Esophagus (tissue), 2 donors: ENCODE data around the gene AEN. TPM values are rescaled to one million over a fixed set of nuclear protein-coding genes. Genes with fewer than 3 reads are reported as not detected.

Experiments used
- H3K27ac ChIP-seq, 2 donors: one replicate each; pipeline ENCODE4 v1.5.1; 2013; ENCODE audit warnings: low read depth in 2 of 2, mild to moderate bottlenecking in 2 of 2, inconsistent platforms in 1 of 2, low read length in 1 of 2, moderate library complexity in 1 of 2
- H3K27me3 ChIP-seq, 2 donors: one replicate each; pipeline ENCODE4 v1.6.1; 2013; ENCODE audit warnings: low read length in 2 of 2, control low read depth in 1 of 2, mild to moderate bottlenecking in 1 of 2; ENCODE audit not compliant: insufficient read depth in 2 of 2, control insufficient read depth in 1 of 2
- H3K36me3 ChIP-seq, 2 donors: one replicate each; pipeline ENCODE4 v1.6.1; 2013; ENCODE audit warnings: low read length in 1 of 2; ENCODE audit not compliant: control insufficient read depth in 2 of 2, insufficient read depth in 2 of 2
- H3K4me1 ChIP-seq, 2 donors: one replicate each; pipeline ENCODE4 v1.6.1; 2013; ENCODE audit warnings: low read length in 1 of 2; ENCODE audit not compliant: control insufficient read depth in 2 of 2, insufficient read depth in 2 of 2
- H3K4me3 ChIP-seq, 2 donors: one replicate each; pipeline ENCODE4 v1.5.1; 2013; ENCODE audit warnings: low read length in 2 of 2, mild to moderate bottlenecking in 2 of 2, low read depth in 1 of 2, moderate library complexity in 1 of 2
- H3K9me3 ChIP-seq, 2 donors: one replicate each; pipeline ENCODE4 v1.6.1; 2013; ENCODE audit warnings: mild to moderate bottlenecking in 2 of 2, low read depth in 1 of 2, low read length in 1 of 2, moderate library complexity in 1 of 2; ENCODE audit not compliant: control insufficient read depth in 2 of 2, insufficient read depth in 1 of 2
- WGBS, 2 donors: extraction: QIAGEN DNeasy Blood & Tissue Kit; methylation state at CpG; one replicate each; pipeline ENCODE4 v1.1.7; 2013; 5-methylcytosine and 5-hydroxymethylcytosine counted together
- polyA plus RNA-seq, 2 donors: library from polyadenylated mRNA; stranded (reverse); fragments of 200-250 nt; gene quantifications; one replicate each; pipeline ENCODE4 v1.2.3, GENCODE V29; 2013
- donor health status: healthy with polysubstance abuse.
- donor health status: Bipolar disorder and iron deficiency.

The AEN gene, protein sequence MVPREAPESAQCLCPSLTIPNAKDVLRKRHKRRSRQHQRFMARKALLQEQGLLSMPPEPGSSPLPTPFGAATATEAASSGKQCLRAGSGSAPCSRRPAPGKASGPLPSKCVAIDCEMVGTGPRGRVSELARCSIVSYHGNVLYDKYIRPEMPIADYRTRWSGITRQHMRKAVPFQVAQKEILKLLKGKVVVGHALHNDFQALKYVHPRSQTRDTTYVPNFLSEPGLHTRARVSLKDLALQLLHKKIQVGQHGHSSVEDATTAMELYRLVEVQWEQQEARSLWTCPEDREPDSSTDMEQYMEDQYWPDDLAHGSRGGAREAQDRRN
- 10 to 100 TPM in 1 of 2 donors, 1 to 10 TPM in 1; 5.5 to 10.1 TPM for polyA plus RNA-seq

GRCh38 chr15:88620995-88621772 lies at the start of gene AEN:
Gene AEN (plus strand): TSS chr15:88621340. CDS start chr15:88626210, 4,870 bp downstream.
- Histone ChIP-seq H3K4me1 (peaks cover 0 to 11% of the 10 kb centered on the region in 2 donors), H3K27me3 (no peaks in the 10 kb centered on the region), H3K4me3 (peak within 1 kb of the TSS; percentile 71 to 73), H3K27ac (peak within 1 kb of the TSS; percentile 71 to 95), H3K9me3 (no peaks in the 10 kb centered on the region), H3K36me3 (peaks cover under 1 to 2% of the 10 kb centered on the region in 2 donors)
- 0% methylated on average over 59 to 71 of the region's 71 CpGs for WGBS, 2 donors

DNA sequence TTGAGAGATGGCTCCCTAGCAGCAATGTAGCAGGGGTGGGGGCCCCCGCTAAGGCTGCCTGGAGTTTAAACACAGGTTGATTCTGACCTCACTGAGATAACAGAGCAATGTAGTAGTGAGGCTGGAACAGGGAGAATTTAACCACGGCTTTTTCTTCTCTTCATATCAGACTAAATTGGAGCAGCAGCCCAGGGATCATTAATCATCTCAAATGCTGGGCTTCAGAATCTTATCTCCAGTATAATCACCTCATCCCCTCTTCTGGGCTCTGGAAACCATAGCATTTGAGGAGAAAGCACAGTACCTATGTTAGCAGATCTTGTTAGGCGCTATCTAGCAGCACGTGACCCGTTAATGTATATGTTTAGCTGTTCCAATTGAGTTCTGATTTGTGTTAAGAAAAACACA lies 49.3 kb upstream of the AEN start:
- Histone ChIP-seq H3K27me3 (no peaks in the 10 kb centered on the region), H3K4me3 (no peak overlapping the region), H3K27ac (no peak overlapping the region), H3K36me3 (no peaks in the 10 kb centered on the region), H3K9me3 (no peaks in the 10 kb centered on the region), H3K4me1 (no peaks in the 10 kb centered on the region)
- whole genome bisulfite sequencing, 2 donors, result 39 to 49% methylated on average over 5 of the region's 5 CpGs

DNA sequence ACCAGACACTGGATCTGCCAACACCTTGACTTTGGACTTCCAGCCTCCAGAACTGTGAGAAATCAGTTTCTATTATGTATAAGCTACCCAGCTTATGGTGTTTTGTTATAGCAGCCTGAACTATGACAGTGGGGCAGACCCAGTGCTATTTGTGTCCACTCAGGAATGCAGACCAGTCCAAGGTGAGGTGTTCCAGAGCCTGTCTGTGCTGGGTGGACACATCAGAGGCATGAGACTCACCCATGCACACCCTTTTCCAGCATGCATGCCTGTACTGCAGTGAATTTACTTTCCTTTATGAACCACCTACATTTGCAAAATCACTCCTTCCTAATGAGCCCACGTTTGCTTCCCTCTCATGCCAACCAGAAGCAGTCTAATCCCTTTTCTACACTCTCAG lies 47.1 kb upstream of the AEN start:
- Histone ChIP-seq H3K4me3 (no peak overlapping the region), H3K9me3 (no peaks in the 10 kb centered on the region), H3K36me3 (no peaks in the 10 kb centered on the region), H3K4me1 (no peaks in the 10 kb centered on the region), H3K27ac (no peak overlapping the region), H3K27me3 (no peaks in the 10 kb centered on the region)
- 41 to 55% methylated on average over 1 of the region's 1 CpG for WGBS, 2 donors

GRCh38 chr15:88574655-88575054 lies 46.5 kb upstream of the AEN start:
- Histone ChIP-seq H3K4me1 (no peaks in the 10 kb centered on the region), H3K36me3 (no peaks in the 10 kb centered on the region), H3K4me3 (no peak overlapping the region), H3K27me3 (no peaks in the 10 kb centered on the region), H3K9me3 (no peaks in the 10 kb centered on the region), H3K27ac (no peak overlapping the region)
- WGBS, 2 donors, result 39 to 43% methylated on average over 7 of the region's 7 CpGs

GRCh38 chr15:88579322-88579721 lies 41.8 kb upstream of the AEN start:
- Histone ChIP-seq H3K36me3 (no peaks in the 10 kb centered on the region), H3K27ac (no peak overlapping the region), H3K27me3 (no peaks in the 10 kb centered on the region), H3K4me3 (no peak overlapping the region), H3K9me3 (no peaks in the 10 kb centered on the region), H3K4me1 (no peaks in the 10 kb centered on the region)
- WGBS, 2 donors, result 75% methylated on average over 3 of the region's 3 CpGs

- 53 to 65% methylated on average over 4 of the region's 4 CpGs for WGBS, 2 donors
- no peaks in the 10 kb centered on the region for H3K9me3 ChIP-seq
- H3K4me1 ChIP-seq, result no peaks in the 10 kb centered on the region
- H3K27me3 ChIP-seq, result no peaks in the 10 kb centered on the region
- no peak overlapping the region for H3K27ac ChIP-seq
- H3K4me3 ChIP-seq, result no peak overlapping the region
- H3K36me3 ChIP-seq, result no peaks in the 10 kb centered on the region
Measured at GRCh38 chr15:88580532-88580931, 40.6 kb upstream of the AEN start.

GRCh38 chr15:88586401-88587162 lies 34.6 kb upstream of the AEN start:
- no peaks in the 10 kb centered on the region for H3K9me3 ChIP-seq
- H3K4me3 ChIP-seq, result no peak overlapping the region
- no peaks in the 10 kb centered on the region for H3K27me3 ChIP-seq
- H3K4me1 ChIP-seq, result no peaks in the 10 kb centered on the region
- 46 to 47% methylated on average over 4 of the region's 4 CpGs for WGBS, 2 donors
- H3K36me3 ChIP-seq, result no peaks in the 10 kb centered on the region
- no peak overlapping the region for H3K27ac ChIP-seq

GRCh38 chr15:88590759-88591158 lies 30.4 kb upstream of the AEN start:
- 76 to 88% methylated on average over 6 of the region's 6 CpGs for WGBS, 2 donors
- Histone ChIP-seq H3K27me3 (no peaks in the 10 kb centered on the region), H3K27ac (no peak overlapping the region)

DNA sequence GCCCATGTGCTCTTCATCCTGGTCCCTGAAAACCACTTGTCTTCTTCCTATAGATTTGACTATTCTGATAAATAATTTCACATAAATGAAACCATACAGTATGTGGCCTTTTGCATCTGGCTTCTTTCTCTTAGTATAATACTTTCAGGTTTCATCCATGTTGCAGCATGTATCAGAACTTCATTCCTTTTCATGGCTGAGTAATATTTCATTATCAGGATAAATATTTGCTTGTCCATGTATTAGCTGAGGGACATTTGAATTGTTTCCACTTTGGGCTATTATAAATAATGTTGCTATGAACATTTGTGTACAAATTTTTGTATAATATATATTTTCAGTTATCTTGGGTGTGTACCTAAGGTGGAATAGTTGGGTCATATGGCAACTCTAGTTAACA lies 29.8 kb upstream of the AEN start:
- Histone ChIP-seq H3K9me3 (no peaks in the 10 kb centered on the region), H3K4me3 (no peak overlapping the region), H3K4me1 (no peaks in the 10 kb centered on the region), H3K27me3 (no peaks in the 10 kb centered on the region), H3K27ac (no peak overlapping the region), H3K36me3 (no peaks in the 10 kb centered on the region)

More at GRCh38 chr15:88590759-88591158, 30.4 kb upstream of the AEN start:
- no peaks in the 10 kb centered on the region for H3K9me3 ChIP-seq
- no peaks in the 10 kb centered on the region for H3K36me3 ChIP-seq
- H3K4me3 ChIP-seq, result no peak overlapping the region
- no peaks in the 10 kb centered on the region for H3K4me1 ChIP-seq
